ENCODE measurements around the gene B3GALT4. TPM values are rescaled to one million over a fixed set of nuclear protein-coding genes. Genes with fewer than 3 reads are reported as not detected.

Gene B3GALT4
- total and polyA plus RNA-seq, 2 of the 13 experiments (the other 11 are each of a cell fraction or from before 2014, with no cell fraction given): 0.04 to 0.27 TPM

DNA sequence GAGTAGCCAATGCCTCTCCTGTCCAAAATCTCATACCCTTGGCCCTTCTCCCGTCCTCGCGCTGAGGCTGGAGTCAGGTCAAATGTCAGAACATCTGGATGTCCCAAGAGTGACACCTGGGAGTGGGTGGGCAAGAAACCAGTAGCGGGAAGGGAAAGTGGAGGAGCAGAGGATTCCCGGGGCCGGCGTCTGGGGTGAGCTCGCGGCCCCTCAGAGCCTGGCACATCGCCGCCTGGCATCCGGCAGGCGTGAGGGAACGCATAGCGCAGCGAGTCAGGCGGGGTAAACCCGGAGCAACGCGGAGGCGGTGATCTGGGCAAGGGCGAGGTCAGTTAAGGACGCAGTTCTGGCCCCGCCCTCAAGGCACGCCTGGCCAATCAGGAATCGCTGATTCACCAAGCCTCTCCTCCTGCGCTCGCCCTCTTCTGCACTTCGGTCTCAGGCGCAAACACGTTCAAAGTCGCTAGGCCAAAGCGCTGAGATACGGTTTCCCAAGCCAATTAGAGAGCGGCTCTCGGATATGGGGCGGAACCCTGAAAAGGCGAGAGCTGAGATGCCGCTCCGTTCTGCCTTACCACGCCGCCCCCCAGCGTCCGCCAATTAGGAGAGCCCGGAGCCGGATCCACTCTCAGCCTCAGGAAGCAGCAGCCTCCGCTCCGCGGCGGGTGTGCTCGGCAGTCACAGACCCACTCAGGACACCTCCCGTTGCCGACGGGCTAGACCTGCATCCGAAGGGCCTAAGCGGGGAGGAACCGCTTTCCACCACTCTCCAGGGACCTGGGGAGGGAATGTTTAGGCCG, 27.8 kb upstream of the B3GALT4 start (continued):
- TF ChIP-seq, protein P1, sequence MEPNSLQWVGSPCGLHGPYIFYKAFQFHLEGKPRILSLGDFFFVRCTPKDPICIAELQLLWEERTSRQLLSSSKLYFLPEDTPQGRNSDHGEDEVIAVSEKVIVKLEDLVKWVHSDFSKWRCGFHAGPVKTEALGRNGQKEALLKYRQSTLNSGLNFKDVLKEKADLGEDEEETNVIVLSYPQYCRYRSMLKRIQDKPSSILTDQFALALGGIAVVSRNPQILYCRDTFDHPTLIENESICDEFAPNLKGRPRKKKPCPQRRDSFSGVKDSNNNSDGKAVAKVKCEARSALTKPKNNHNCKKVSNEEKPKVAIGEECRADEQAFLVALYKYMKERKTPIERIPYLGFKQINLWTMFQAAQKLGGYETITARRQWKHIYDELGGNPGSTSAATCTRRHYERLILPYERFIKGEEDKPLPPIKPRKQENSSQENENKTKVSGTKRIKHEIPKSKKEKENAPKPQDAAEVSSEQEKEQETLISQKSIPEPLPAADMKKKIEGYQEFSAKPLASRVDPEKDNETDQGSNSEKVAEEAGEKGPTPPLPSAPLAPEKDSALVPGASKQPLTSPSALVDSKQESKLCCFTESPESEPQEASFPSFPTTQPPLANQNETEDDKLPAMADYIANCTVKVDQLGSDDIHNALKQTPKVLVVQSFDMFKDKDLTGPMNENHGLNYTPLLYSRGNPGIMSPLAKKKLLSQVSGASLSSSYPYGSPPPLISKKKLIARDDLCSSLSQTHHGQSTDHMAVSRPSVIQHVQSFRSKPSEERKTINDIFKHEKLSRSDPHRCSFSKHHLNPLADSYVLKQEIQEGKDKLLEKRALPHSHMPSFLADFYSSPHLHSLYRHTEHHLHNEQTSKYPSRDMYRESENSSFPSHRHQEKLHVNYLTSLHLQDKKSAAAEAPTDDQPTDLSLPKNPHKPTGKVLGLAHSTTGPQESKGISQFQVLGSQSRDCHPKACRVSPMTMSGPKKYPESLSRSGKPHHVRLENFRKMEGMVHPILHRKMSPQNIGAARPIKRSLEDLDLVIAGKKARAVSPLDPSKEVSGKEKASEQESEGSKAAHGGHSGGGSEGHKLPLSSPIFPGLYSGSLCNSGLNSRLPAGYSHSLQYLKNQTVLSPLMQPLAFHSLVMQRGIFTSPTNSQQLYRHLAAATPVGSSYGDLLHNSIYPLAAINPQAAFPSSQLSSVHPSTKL (CRISPR knock-in tag; IDR thresholded peaks at IDR 0.05): no peak
- TF ChIP-seq NFYB (CRISPR knock-in tag; IDR thresholded peaks at IDR 0.05) (peak; percentile 93), PRMT3 (CRISPR knock-in tag; IDR thresholded peaks at IDR 0.05; ENCODE audit: borderline replicate concordance, low read depth) (no peak), STAG1 (CRISPR knock-in tag; IDR thresholded peaks at IDR 0.05) (0 out of 2 replicates have a peak, but pooled peaks have one; percentile 17), ZNF709 (CRISPR knock-in tag; IDR thresholded peaks at IDR 0.05) (peak; percentile 78), KLF11 (CRISPR knock-in tag; IDR thresholded peaks at IDR 0.05) (no peak), ZNF773 (CRISPR knock-in tag; IDR thresholded peaks at IDR 0.05; ENCODE audit: borderline replicate concordance) (no peak), ZBTB42 (CRISPR knock-in tag; IDR thresholded peaks at IDR 0.05) (peak; percentile 84), MYNN (CRISPR knock-in tag; IDR thresholded peaks at IDR 0.05; ENCODE audit: low read depth) (no peak; the same call in 1 of the 2 replicates), MYC (CRISPR knock-in tag; IDR thresholded peaks at IDR 0.05; ENCODE audit: borderline replicate concordance) (peak; percentile 35; the same call in 1 of the 2 replicates), ZNF746 (CRISPR knock-in tag; IDR thresholded peaks at IDR 0.05) (no peak), ZIK1 (CRISPR knock-in tag; IDR thresholded peaks at IDR 0.05; ENCODE audit: borderline replicate concordance, low read depth) (peak; percentile 93), POLR2G (IDR thresholded peaks at IDR 0.05; ENCODE audit: low read depth, low read length) (peak; percentile 97), KDM5A (IDR thresholded peaks at IDR 0.05; ENCODE audit: borderline replicate concordance, low read length) (peak; percentile 52; the same call in 1 of the 2 replicates), NFE2 (CRISPR knock-in tag; IDR thresholded peaks at IDR 0.05) (peak; percentile 71; the same call in 1 of the 2 replicates), SAP130 (CRISPR knock-in tag; IDR thresholded peaks at IDR 0.05; ENCODE audit: low read depth) (peak; percentile 86), JUNB (CRISPR knock-in tag; IDR thresholded peaks at IDR 0.05; ENCODE audit: borderline replicate concordance) (no peak), NFRKB (IDR thresholded peaks at IDR 0.05) (no peak), ZNF615 (CRISPR knock-in tag; IDR thresholded peaks at IDR 0.05; ENCODE audit: borderline replicate concordance) (no peak), ATF7-NPFF (CRISPR knock-in tag; IDR thresholded peaks at IDR 0.05; ENCODE audit: low read depth) (peak; percentile 84), ELF4 (CRISPR knock-in tag; IDR thresholded peaks at IDR 0.05; ENCODE audit: borderline replicate concordance) (no peak)
- TF ChIP-seq, protein P2, sequence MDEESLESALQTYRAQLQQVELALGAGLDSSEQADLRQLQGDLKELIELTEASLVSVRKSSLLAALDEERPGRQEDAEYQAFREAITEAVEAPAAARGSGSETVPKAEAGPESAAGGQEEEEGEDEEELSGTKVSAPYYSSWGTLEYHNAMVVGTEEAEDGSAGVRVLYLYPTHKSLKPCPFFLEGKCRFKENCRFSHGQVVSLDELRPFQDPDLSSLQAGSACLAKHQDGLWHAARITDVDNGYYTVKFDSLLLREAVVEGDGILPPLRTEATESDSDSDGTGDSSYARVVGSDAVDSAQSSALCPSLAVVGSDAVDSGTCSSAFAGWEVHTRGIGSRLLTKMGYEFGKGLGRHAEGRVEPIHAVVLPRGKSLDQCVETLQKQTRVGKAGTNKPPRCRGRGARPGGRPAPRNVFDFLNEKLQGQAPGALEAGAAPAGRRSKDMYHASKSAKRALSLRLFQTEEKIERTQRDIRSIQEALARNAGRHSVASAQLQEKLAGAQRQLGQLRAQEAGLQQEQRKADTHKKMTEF (CRISPR knock-in tag; IDR thresholded peaks at IDR 0.05): peak; percentile 69
- TF ChIP-seq, protein P3, sequence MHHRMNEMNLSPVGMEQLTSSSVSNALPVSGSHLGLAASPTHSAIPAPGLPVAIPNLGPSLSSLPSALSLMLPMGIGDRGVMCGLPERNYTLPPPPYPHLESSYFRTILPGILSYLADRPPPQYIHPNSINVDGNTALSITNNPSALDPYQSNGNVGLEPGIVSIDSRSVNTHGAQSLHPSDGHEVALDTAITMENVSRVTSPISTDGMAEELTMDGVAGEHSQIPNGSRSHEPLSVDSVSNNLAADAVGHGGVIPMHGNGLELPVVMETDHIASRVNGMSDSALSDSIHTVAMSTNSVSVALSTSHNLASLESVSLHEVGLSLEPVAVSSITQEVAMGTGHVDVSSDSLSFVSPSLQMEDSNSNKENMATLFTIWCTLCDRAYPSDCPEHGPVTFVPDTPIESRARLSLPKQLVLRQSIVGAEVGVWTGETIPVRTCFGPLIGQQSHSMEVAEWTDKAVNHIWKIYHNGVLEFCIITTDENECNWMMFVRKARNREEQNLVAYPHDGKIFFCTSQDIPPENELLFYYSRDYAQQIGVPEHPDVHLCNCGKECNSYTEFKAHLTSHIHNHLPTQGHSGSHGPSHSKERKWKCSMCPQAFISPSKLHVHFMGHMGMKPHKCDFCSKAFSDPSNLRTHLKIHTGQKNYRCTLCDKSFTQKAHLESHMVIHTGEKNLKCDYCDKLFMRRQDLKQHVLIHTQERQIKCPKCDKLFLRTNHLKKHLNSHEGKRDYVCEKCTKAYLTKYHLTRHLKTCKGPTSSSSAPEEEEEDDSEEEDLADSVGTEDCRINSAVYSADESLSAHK (CRISPR knock-in tag; IDR thresholded peaks at IDR 0.05; ENCODE audit: borderline replicate concordance): no peak
